ENCODE data around the gene PTPRT. TPM values are rescaled to one million over a fixed set of nuclear protein-coding genes. Genes with fewer than 3 reads are reported as not detected.

PTPRT gene
- total RNA-seq, 1 experiment from 2014 or later, result not detected

- TF ChIP-seq, protein P1, sequence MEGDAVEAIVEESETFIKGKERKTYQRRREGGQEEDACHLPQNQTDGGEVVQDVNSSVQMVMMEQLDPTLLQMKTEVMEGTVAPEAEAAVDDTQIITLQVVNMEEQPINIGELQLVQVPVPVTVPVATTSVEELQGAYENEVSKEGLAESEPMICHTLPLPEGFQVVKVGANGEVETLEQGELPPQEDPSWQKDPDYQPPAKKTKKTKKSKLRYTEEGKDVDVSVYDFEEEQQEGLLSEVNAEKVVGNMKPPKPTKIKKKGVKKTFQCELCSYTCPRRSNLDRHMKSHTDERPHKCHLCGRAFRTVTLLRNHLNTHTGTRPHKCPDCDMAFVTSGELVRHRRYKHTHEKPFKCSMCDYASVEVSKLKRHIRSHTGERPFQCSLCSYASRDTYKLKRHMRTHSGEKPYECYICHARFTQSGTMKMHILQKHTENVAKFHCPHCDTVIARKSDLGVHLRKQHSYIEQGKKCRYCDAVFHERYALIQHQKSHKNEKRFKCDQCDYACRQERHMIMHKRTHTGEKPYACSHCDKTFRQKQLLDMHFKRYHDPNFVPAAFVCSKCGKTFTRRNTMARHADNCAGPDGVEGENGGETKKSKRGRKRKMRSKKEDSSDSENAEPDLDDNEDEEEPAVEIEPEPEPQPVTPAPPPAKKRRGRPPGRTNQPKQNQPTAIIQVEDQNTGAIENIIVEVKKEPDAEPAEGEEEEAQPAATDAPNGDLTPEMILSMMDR (conservative IDR thresholded peaks at IDR 0.05; ENCODE audit: low read depth, low read length), result no peak
- no peak for TF ChIP-seq EZH2 (IDR thresholded peaks at IDR 0.05; ENCODE audit: borderline replicate concordance, low read depth, low read length, poor library complexity, severe bottlenecking)
- CTCF ChIA-PET, result no interaction called here
- Histone ChIP-seq H3K4me3 (ENCODE audit: low read depth, low read length, poor library complexity, severe bottlenecking) (no peak overlapping the region), H3K9me3 (ENCODE audit: low read depth, low read length, poor library complexity, severe bottlenecking) (no peaks in the 10 kb centered on the region), H3K27me3 (replicated peaks; ENCODE audit: insufficient read depth, low read depth, low read length, poor library complexity) (no peaks in the 10 kb centered on the region), H3K36me3 (ENCODE audit: insufficient read depth, low read length, poor library complexity, severe bottlenecking) (no peaks in the 10 kb centered on the region), H3K4me1 (ENCODE audit: insufficient read depth, low read length, poor library complexity, severe bottlenecking) (no peaks in the 10 kb centered on the region), H3K27ac (ENCODE audit: low read depth, low read length, poor library complexity, severe bottlenecking) (no peak overlapping the region)
- peak; percentile 23 for DNase-seq (ENCODE audit: low spot score)
- POLR2A ChIA-PET (ENCODE audit: low non-redundant PET), result no interaction called here
- intact Hi-C loops (cut with micrococcal nuclease; ENCODE audit: unreplicated experiment), result no loop called here
- no TSS peak for BruUV-seq (replicated peaks)
These were observed 1071.1 kb downstream of the PTPRT start for GRCh38 chr20:42118409-42119125.

DNA sequence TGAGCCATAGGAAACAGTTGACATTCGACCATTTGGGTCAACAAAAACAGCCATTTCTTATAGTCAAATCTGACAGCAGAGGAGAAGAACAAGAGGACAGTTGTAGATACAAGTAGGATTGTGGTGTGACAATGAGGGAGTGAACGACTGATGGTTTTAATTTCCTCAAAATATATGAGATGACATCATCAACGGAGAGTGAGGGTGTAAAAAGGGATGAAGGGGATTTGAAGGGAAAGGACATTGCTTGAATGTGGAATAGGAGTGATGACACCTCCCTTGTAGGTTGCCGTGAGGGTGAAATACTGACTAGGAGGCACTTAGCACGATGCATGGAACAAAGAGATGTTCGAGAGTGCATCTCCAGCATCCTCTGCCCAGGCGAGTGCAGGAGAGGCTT, 1071.7 kb downstream of the PTPRT start:
- no peak overlapping the region for H3K4me3 ChIP-seq (ENCODE audit: low read depth, low read length, poor library complexity, severe bottlenecking)
- no peaks in the 10 kb centered on the region for H3K36me3 ChIP-seq (ENCODE audit: insufficient read depth, low read length, poor library complexity, severe bottlenecking)
- BruUV-seq (replicated peaks), result no TSS peak
- no peaks in the 10 kb centered on the region for H3K27me3 ChIP-seq (replicated peaks; ENCODE audit: insufficient read depth, low read depth, low read length, poor library complexity)
- no peak for DNase-seq (ENCODE audit: low spot score)
- H3K9me3 ChIP-seq (ENCODE audit: low read depth, low read length, poor library complexity, severe bottlenecking), result no peaks in the 10 kb centered on the region
- intact Hi-C loops (cut with micrococcal nuclease; ENCODE audit: unreplicated experiment), result no loop called here
- no peaks in the 10 kb centered on the region for H3K4me1 ChIP-seq (ENCODE audit: insufficient read depth, low read length, poor library complexity, severe bottlenecking)
- ChIA-PET POLR2A (ENCODE audit: low non-redundant PET) (no interaction called here), CTCF (no interaction called here)
- no peak for TF ChIP-seq EZH2 (IDR thresholded peaks at IDR 0.05; ENCODE audit: borderline replicate concordance, low read depth, low read length, poor library complexity, severe bottlenecking)
- TF ChIP-seq, protein P1 (conservative IDR thresholded peaks at IDR 0.05; ENCODE audit: low read depth, low read length), result no peak
- no peak overlapping the region for H3K27ac ChIP-seq (ENCODE audit: low read depth, low read length, poor library complexity, severe bottlenecking)

GRCh38 chr20:42113236-42113635, 1076.5 kb downstream of the PTPRT start:
- H3K27me3 ChIP-seq (replicated peaks; ENCODE audit: insufficient read depth, low read depth, low read length, poor library complexity), result no peaks in the 10 kb centered on the region
- no TSS peak for BruUV-seq (replicated peaks)
- no peak for TF ChIP-seq EZH2 (IDR thresholded peaks at IDR 0.05; ENCODE audit: borderline replicate concordance, low read depth, low read length, poor library complexity, severe bottlenecking)
- TF ChIP-seq, protein P1 (conservative IDR thresholded peaks at IDR 0.05; ENCODE audit: low read depth, low read length), result no peak
- no peaks in the 10 kb centered on the region for H3K36me3 ChIP-seq (ENCODE audit: insufficient read depth, low read length, poor library complexity, severe bottlenecking)
- ChIA-PET CTCF (no interaction called here), POLR2A (ENCODE audit: low non-redundant PET) (no interaction called here)
- intact Hi-C loops (cut with micrococcal nuclease; ENCODE audit: unreplicated experiment), result no loop called here
- no peaks in the 10 kb centered on the region for H3K9me3 ChIP-seq (ENCODE audit: low read depth, low read length, poor library complexity, severe bottlenecking)
- H3K4me3 ChIP-seq (ENCODE audit: low read depth, low read length, poor library complexity, severe bottlenecking), result no peak overlapping the region
- DNase-seq (ENCODE audit: low spot score), result no peak
- no peak overlapping the region for H3K27ac ChIP-seq (ENCODE audit: low read depth, low read length, poor library complexity, severe bottlenecking)
- H3K4me1 ChIP-seq (ENCODE audit: insufficient read depth, low read length, poor library complexity, severe bottlenecking), result no peaks in the 10 kb centered on the region
